ENCODE measurements around the gene NFATC2.
"Not testable (repeated sequence)": the region's sequence is repeated elsewhere in the genome, so short reads cannot be mapped to it uniquely, and the experiment has no call there.

The NFATC2 gene

DNA sequence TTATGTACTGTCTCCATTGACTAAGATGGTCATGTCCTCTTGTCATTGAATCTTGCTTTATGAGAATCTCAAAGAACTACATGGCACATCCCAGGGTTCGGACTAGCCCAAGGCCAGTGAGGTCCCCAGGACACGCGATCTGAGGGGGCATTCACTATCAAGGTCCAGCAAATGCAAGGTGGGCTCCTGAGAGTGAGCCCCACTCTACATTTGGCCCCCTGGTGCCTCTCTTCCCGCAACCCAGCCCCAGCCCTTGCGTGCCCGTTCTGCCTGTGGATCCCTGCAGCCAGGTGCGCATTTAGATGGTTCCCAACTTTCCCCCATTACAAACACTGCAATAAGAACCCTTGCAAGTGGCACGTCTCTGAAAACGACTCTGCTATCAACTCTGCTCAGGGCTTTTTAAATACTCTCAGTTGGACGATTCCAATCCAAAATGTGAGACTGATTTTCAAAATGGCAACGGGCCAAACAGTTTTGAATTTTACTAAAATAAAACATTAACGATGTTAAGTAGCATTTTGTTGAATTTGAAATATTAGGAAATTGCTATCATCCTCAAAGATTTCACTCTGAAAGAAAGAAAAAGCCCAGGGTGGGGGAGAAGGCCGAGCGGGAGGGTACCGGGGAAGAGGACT is 59.6 kb downstream of the NFATC2 start:
- Histone ChIP-seq H3K27ac (ENCODE audit: insufficient read depth in 1 of 2, low read depth in 1 of 2, low read length in 2 of 2, poor library complexity in 1 of 2, severe bottlenecking in 2 of 2) (no peak overlapping the region), H3K4me1 (ENCODE audit: control extremely low read depth in 1 of 4, control insufficient read depth in 4 of 4, insufficient read depth in 4 of 4, low read length in 3 of 4) (peaks cover 0 to 17% (median 16%) of the 10 kb centered on the region in 4 experiments), H3K36me3 (ENCODE audit: control insufficient read depth in 4 of 4, insufficient read depth in 4 of 4, low read length in 3 of 4) (peaks cover 0 to 59% (median 35%) of the 10 kb centered on the region in 4 experiments), H3K27me3 (replicated peaks in 2 of 5; ENCODE audit: control insufficient read depth in 4 of 5, insufficient read depth in 5 of 5, low read length in 4 of 5) (no peaks in the 10 kb centered on the region), H3K9me3 (ENCODE audit: control extremely low read depth in 1 of 5, control insufficient read depth in 4 of 5, insufficient read depth in 2 of 5, low read depth in 1 of 5, low read length in 4 of 5) (no peaks in the 10 kb centered on the region), H3K4me3 (ENCODE audit: control insufficient read depth in 1 of 7, extremely low read depth in 1 of 7, insufficient read depth in 4 of 7, low read depth in 2 of 7, low read length in 6 of 7) (no peak overlapping the region)
- ChIA-PET POLR2A (no interaction called here), CTCF (interaction anchor here (1.1 kb wide), 1 partner anchor 9 kb away, joined by 4 read pairs; no protein-coding TSS in a partner anchor)
- WGBS (ENCODE audit: insufficient coverage) = 97% methylated on average over 6 of the region's 15 CpGs
- no peak for DNase-seq

DNA sequence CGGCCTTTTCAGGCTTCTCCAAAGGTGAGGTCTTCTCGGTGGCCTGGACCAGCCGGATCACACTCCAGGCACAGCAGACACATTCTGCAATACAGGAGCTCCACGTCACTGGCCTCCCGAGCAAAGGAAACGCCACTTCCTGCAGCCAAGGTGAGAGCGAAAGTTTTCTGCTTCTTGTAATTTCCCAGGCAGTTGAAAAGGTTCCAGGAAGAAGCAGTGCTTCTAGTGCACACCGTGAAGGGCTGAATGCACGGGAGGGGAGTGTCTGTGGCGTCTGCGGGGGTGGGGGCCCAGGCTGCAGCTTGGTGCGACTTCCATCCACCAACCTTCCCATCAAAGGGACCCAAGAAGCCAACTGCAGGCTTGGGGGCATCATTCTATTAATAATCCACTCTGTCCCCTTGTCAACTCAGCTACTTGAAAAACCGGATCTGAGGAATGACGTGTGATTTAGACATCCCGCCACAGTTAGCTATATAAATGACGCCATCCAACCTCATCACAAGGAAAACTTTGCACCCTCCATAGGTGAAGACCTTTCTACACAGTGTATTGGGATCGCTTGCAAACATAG is 61.1 kb downstream of the NFATC2 start:
- WGBS (ENCODE audit: insufficient coverage) = 20% methylated on average over 17 of the region's 17 CpGs
- Histone ChIP-seq H3K4me1 (ENCODE audit: control extremely low read depth in 1 of 4, control insufficient read depth in 4 of 4, insufficient read depth in 4 of 4, low read length in 3 of 4) (peaks cover 0 to 15% (median 15%) of the 10 kb centered on the region in 4 experiments), H3K27ac (ENCODE audit: insufficient read depth in 1 of 2, low read depth in 1 of 2, low read length in 2 of 2, poor library complexity in 1 of 2, severe bottlenecking in 2 of 2) (peak overlapping the region in 1 of 2 experiments; percentile 2), H3K27me3 (replicated peaks in 2 of 5; ENCODE audit: control insufficient read depth in 4 of 5, insufficient read depth in 5 of 5, low read length in 4 of 5) (no peaks in the 10 kb centered on the region), H3K9me3 (ENCODE audit: control extremely low read depth in 1 of 5, control insufficient read depth in 4 of 5, insufficient read depth in 2 of 5, low read depth in 1 of 5, low read length in 4 of 5) (peaks cover 0 to 2% (median 0%) of the 10 kb centered on the region in 5 experiments), H3K36me3 (ENCODE audit: control insufficient read depth in 4 of 4, insufficient read depth in 4 of 4, low read length in 3 of 4) (peaks cover 0 to 50% (median 34%) of the 10 kb centered on the region in 4 experiments), H3K4me3 (ENCODE audit: control insufficient read depth in 1 of 7, extremely low read depth in 1 of 7, insufficient read depth in 4 of 7, low read depth in 2 of 7, low read length in 6 of 7) (peak overlapping the region in 3 of 7 experiments; percentile 4 to 18 (median 11))
- POLR2A ChIA-PET = interaction anchor here (1.1 kb wide), 1 partner anchor 10 kb away, joined by 3 read pairs; no protein-coding TSS in a partner anchor
- peak in 2 of 3 donors; percentile 25 to 31 for DNase-seq
- CTCF ChIA-PET = interaction anchor here (1.1 to 2.1 kb wide), 4 partner anchors 12 to 60 kb away, joined by 3 to 6 read pairs (median 4); partner anchors contain the start of gene NFATC2

DNA sequence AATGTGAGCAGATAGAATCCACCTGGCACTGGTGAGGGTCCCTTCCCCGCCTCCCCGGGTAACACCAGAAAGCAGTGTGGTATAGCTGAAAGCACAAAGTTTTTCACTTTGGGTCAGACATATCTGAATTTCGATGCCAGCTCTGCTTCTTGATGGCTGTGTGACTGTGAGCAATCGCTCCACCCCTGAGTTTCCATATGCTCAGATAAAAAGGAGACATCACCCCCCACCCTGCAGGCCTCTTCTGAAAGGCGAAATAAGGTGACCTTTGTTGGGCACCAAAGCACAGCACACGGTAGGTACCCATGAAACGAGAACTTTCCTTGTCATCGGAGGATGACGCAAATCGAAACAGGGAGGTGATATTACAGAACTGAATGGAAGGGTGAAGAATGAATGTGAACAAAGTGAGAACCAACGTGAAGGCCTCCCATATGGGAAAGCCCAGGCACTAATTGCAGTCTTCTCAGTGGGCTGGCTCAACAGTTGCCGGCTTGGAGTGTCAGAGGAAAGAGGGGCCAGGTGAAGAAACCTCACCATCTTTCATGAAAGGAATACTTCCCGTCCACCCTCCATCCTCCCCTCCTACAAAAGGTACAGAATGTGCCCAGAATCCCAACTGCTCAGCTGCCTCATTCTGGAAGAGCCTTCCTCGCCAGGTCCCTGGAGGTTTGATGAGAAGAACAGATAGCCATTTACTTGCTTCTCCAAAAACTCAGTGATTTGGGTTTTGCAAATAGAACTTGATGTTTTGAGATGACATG is 61.8 kb downstream of the NFATC2 start:
- no peak for DNase-seq
- Histone ChIP-seq H3K36me3 (ENCODE audit: control insufficient read depth in 4 of 4, insufficient read depth in 4 of 4, low read length in 3 of 4) (peaks cover under 1 to 46% (median 30%) of the 10 kb centered on the region in 4 experiments), H3K4me1 (ENCODE audit: control extremely low read depth in 1 of 4, control insufficient read depth in 4 of 4, insufficient read depth in 4 of 4, low read length in 3 of 4) (peaks cover 0 to 15% (median 15%) of the 10 kb centered on the region in 4 experiments), H3K4me3 (ENCODE audit: control insufficient read depth in 1 of 7, extremely low read depth in 1 of 7, insufficient read depth in 4 of 7, low read depth in 2 of 7, low read length in 6 of 7) (no peak overlapping the region), H3K27ac (ENCODE audit: insufficient read depth in 1 of 2, low read depth in 1 of 2, low read length in 2 of 2, poor library complexity in 1 of 2, severe bottlenecking in 2 of 2) (no peak overlapping the region), H3K9me3 (ENCODE audit: control extremely low read depth in 1 of 5, control insufficient read depth in 4 of 5, insufficient read depth in 2 of 5, low read depth in 1 of 5, low read length in 4 of 5) (peaks cover 0 to 2% (median 0%) of the 10 kb centered on the region in 5 experiments), H3K27me3 (replicated peaks in 2 of 5; ENCODE audit: control insufficient read depth in 4 of 5, insufficient read depth in 5 of 5, low read length in 4 of 5) (no peaks in the 10 kb centered on the region)
- WGBS (ENCODE audit: insufficient coverage) = 91% methylated on average over 12 of the region's 14 CpGs
- CTCF ChIA-PET = interaction anchor here (1.1 to 2.1 kb wide), 4 partner anchors 11 to 61 kb away, joined by 3 to 6 read pairs (median 4); partner anchors contain the start of gene NFATC2
- POLR2A ChIA-PET = no interaction called here

DNA sequence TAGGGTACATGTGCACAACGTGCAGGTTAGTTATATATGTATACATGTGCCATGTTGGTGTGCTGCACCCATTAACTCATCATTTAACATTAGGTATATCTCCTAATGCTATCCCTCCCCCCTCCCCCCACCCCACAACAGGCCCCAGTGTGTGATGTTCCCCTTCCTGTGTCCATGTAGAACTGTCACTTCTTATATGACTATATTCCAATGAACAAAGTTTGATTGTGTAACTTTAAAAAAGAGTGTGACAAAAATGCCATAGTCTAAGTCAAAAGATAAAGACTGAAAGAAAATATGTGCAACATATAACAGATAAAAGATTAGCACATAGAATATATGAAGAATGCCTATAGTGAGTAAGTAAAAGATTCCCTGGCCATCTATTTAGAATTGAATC is 66.4 kb downstream of the NFATC2 start:
- H3K27me3 ChIP-seq (replicated peaks in 2 of 5; ENCODE audit: control insufficient read depth in 4 of 5, insufficient read depth in 5 of 5, low read length in 4 of 5); H3K4me3 ChIP-seq (ENCODE audit: control insufficient read depth in 1 of 7, extremely low read depth in 1 of 7, insufficient read depth in 4 of 7, low read depth in 2 of 7, low read length in 6 of 7); H3K4me1 ChIP-seq (ENCODE audit: control extremely low read depth in 1 of 4, control insufficient read depth in 4 of 4, insufficient read depth in 4 of 4, low read length in 3 of 4); DNase-seq; CTCF ChIA-PET; H3K9me3 ChIP-seq (ENCODE audit: control extremely low read depth in 1 of 5, control insufficient read depth in 4 of 5, insufficient read depth in 2 of 5, low read depth in 1 of 5, low read length in 4 of 5); POLR2A ChIA-PET; H3K27ac ChIP-seq (ENCODE audit: insufficient read depth in 1 of 2, low read depth in 1 of 2, low read length in 2 of 2, poor library complexity in 1 of 2, severe bottlenecking in 2 of 2): not testable (repeated sequence)
- peaks cover 13 to 62% (median 43%) of the 10 kb centered on the region in 4 experiments for H3K36me3 ChIP-seq (ENCODE audit: control insufficient read depth in 4 of 4, insufficient read depth in 4 of 4, low read length in 3 of 4)
- no CpG with 5 or more reads among the region's 1 CpG for WGBS (ENCODE audit: insufficient coverage)

DNA sequence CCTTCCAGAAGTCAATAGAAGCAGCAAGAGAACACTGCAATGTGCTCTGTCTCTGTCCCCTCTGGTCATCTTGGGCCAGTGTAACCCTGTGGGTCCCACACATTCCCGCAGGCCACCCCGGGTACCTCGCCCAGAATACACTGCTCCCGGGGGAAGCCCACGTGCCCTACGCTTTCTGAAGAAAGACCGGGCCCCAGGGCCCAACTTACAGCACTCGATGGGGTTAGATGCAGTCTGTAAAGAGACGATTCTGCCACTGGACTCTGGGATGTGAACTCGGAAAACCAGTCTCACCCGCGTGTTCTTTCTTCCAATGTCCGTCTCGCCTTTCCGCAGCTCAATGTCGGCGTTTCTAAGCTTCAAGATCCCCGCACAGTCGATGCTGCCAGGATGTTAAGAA is 68.7 kb downstream of the NFATC2 start:
- H3K36me3 ChIP-seq (ENCODE audit: control insufficient read depth in 4 of 4, insufficient read depth in 4 of 4, low read length in 3 of 4) = peaks cover 16 to 76% (median 46%) of the 10 kb centered on the region in 4 experiments
- 97% methylated on average over 15 of the region's 19 CpGs for WGBS (ENCODE audit: insufficient coverage)
- no peaks in the 10 kb centered on the region for H3K27me3 ChIP-seq (replicated peaks in 2 of 5; ENCODE audit: control insufficient read depth in 4 of 5, insufficient read depth in 5 of 5, low read length in 4 of 5)
- ChIA-PET CTCF (interaction anchor here (0.9 kb wide), 1 partner anchor 8 kb away, joined by 3 read pairs; no protein-coding TSS in a partner anchor), POLR2A (no interaction called here)
- no peak overlapping the region for H3K4me3 ChIP-seq (ENCODE audit: control insufficient read depth in 1 of 7, extremely low read depth in 1 of 7, insufficient read depth in 4 of 7, low read depth in 2 of 7, low read length in 6 of 7)
- no peaks in the 10 kb centered on the region for H3K4me1 ChIP-seq (ENCODE audit: control extremely low read depth in 1 of 4, control insufficient read depth in 4 of 4, insufficient read depth in 4 of 4, low read length in 3 of 4)
- H3K9me3 ChIP-seq (ENCODE audit: control extremely low read depth in 1 of 5, control insufficient read depth in 4 of 5, insufficient read depth in 2 of 5, low read depth in 1 of 5, low read length in 4 of 5) = peaks cover 0 to 2% (median 0%) of the 10 kb centered on the region in 5 experiments
- H3K27ac ChIP-seq (ENCODE audit: insufficient read depth in 1 of 2, low read depth in 1 of 2, low read length in 2 of 2, poor library complexity in 1 of 2, severe bottlenecking in 2 of 2) = no peak overlapping the region
- DNase-seq = no peak

DNA sequence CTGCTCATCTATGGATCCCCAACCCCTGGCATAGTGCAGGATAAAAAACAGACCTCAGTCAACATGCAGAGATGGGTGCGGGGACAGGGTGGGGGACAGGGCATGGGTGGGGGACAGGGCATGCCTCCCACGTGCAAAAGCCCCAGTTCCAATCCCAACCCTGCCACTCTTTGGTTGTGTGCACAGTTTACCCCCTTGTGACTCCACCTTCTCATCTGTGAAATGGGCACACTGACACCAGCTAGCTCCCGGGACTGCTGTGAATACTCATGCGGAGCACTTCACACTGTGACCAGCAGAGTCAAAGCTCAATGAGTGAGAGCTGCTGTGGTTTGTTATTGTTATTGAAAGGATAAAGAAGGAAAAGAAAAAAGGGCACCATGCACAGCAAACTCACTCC is 69.3 kb downstream of the NFATC2 start:
- CTCF ChIA-PET = interaction anchor here (0.9 kb wide), 1 partner anchor 8 kb away, joined by 3 read pairs; no protein-coding TSS in a partner anchor
- Histone ChIP-seq H3K4me3 (ENCODE audit: control insufficient read depth in 1 of 7, extremely low read depth in 1 of 7, insufficient read depth in 4 of 7, low read depth in 2 of 7, low read length in 6 of 7) (no peak overlapping the region), H3K36me3 (ENCODE audit: control insufficient read depth in 4 of 4, insufficient read depth in 4 of 4, low read length in 3 of 4) (peaks cover 16 to 78% (median 47%) of the 10 kb centered on the region in 4 experiments), H3K9me3 (ENCODE audit: control extremely low read depth in 1 of 5, control insufficient read depth in 4 of 5, insufficient read depth in 2 of 5, low read depth in 1 of 5, low read length in 4 of 5) (peaks cover 0 to 2% (median 0%) of the 10 kb centered on the region in 5 experiments), H3K4me1 (ENCODE audit: control extremely low read depth in 1 of 4, control insufficient read depth in 4 of 4, insufficient read depth in 4 of 4, low read length in 3 of 4) (no peaks in the 10 kb centered on the region), H3K27ac (ENCODE audit: insufficient read depth in 1 of 2, low read depth in 1 of 2, low read length in 2 of 2, poor library complexity in 1 of 2, severe bottlenecking in 2 of 2) (no peak overlapping the region), H3K27me3 (replicated peaks in 2 of 5; ENCODE audit: control insufficient read depth in 4 of 5, insufficient read depth in 5 of 5, low read length in 4 of 5) (no peaks in the 10 kb centered on the region)
- DNase-seq = no peak
- POLR2A ChIA-PET = no interaction called here
- WGBS (ENCODE audit: insufficient coverage) = 100% methylated on average over 3 of the region's 4 CpGs

Data from common myeloid progenitor, CD34-positive (primary cell).